ENCODE results near the gene ADAM17. TPM values are rescaled to one million over a fixed set of nuclear protein-coding genes. Genes with fewer than 3 reads are reported as not detected.

ADAM17 gene
- total and polyA plus RNA-seq, 8 donors = 4.6 to 18.8 (median 7.4) TPM

DNA sequence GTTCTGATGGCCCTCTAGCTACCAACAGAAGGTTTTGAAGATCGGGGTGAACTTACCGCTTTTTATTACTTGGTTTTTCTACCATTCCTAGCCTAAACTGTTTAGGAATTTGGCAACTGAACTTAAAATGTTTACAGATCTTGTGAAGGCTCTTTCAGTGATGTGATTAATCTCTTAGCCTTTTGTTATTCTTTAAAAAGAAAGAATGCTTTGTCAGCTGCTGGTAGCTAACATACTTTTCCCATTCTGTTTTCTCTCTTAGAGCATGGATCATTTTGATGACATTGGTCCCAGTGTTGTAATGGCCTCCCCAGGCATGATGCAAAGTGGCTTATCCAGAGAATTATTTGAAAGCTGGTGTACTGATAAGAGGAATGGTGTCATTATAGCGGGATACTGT lies 114.1 kb downstream of the ADAM17 start:
- TF ChIP-seq, protein P1, sequence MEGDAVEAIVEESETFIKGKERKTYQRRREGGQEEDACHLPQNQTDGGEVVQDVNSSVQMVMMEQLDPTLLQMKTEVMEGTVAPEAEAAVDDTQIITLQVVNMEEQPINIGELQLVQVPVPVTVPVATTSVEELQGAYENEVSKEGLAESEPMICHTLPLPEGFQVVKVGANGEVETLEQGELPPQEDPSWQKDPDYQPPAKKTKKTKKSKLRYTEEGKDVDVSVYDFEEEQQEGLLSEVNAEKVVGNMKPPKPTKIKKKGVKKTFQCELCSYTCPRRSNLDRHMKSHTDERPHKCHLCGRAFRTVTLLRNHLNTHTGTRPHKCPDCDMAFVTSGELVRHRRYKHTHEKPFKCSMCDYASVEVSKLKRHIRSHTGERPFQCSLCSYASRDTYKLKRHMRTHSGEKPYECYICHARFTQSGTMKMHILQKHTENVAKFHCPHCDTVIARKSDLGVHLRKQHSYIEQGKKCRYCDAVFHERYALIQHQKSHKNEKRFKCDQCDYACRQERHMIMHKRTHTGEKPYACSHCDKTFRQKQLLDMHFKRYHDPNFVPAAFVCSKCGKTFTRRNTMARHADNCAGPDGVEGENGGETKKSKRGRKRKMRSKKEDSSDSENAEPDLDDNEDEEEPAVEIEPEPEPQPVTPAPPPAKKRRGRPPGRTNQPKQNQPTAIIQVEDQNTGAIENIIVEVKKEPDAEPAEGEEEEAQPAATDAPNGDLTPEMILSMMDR (IDR thresholded peaks at IDR 0.05) = no peak
- H3K4me1 ChIP-seq = no peaks in the 10 kb centered on the region
- no peaks in the 10 kb centered on the region for H3K27me3 ChIP-seq
- no peak for FAIRE-seq
- no peak overlapping the region for H3K27ac ChIP-seq
- intact Hi-C loops (cut with DNase I) = no loop called here
- no peaks in the 10 kb centered on the region for H3K9me3 ChIP-seq
- no peak overlapping the region for H3K4me3 ChIP-seq
- DNase-seq = no peak
- ATAC-seq = no peak
- 36 to 50% methylated on average over 3 of the region's 3 CpGs for WGBS, 2 donors
- H3K36me3 ChIP-seq = peaks cover 5 to 46% (median 6%) of the 10 kb centered on the region in 3 donors

GRCh38 chr2:9440058-9440727 lies 115.4 kb downstream of the ADAM17 start:
- FAIRE-seq = no peak
- peaks cover 5 to 44% (median 6%) of the 10 kb centered on the region in 3 donors for H3K36me3 ChIP-seq

GRCh38 chr2:9439536-9439935 lies 116.1 kb downstream of the ADAM17 start:
- intact Hi-C loops (cut with DNase I) = no loop called here
- FAIRE-seq = no peak
- WGBS, 2 donors = 94 to 97% methylated on average over 1 of the region's 1 CpG
- no peak overlapping the region for H3K4me3 ChIP-seq
- no peaks in the 10 kb centered on the region for H3K9me3 ChIP-seq
- no peaks in the 10 kb centered on the region for H3K4me1 ChIP-seq
- H3K27me3 ChIP-seq = no peaks in the 10 kb centered on the region
- TF ChIP-seq, protein P1 (IDR thresholded peaks at IDR 0.05) = no peak
- ATAC-seq = no peak
- peaks cover 5 to 39% (median 6%) of the 10 kb centered on the region in 3 donors for H3K36me3 ChIP-seq
- H3K27ac ChIP-seq = no peak overlapping the region
- no peak for DNase-seq

More at GRCh38 chr2:9440058-9440727, 115.4 kb downstream of the ADAM17 start:
- Histone ChIP-seq H3K4me1 (no peaks in the 10 kb centered on the region), H3K27me3 (no peaks in the 10 kb centered on the region), H3K4me3 (no peak overlapping the region), H3K9me3 (no peaks in the 10 kb centered on the region), H3K27ac (no peak overlapping the region)
- ATAC-seq (no peak), DNase-seq (no peak)
- whole genome bisulfite sequencing, 2 donors = 85 to 86% methylated on average over 1 of the region's 1 CpG
- TF ChIP-seq, protein P1 (IDR thresholded peaks at IDR 0.05) = no peak
- intact Hi-C loops (cut with DNase I) = no loop called here

Other genes starting within 250 kb of the ADAM17 start
- gene ITGB1BP1, start 132.3 kb downstream of the ADAM17 start, total RNA-seq = 10 to 100 TPM; 10.8 to 30.6 (median 18.9) TPM
- 10 to 100 TPM; 27.2 to 55.4 TPM for gene ITGB1BP1, start 132.3 kb downstream of the ADAM17 start, polyA plus RNA-seq
- 10 to 100 TPM in 4 of 6 donors, 1 to 10 TPM in 2; 7.0 to 13.2 (median 11.6) TPM for gene CPSF3, start 132.2 kb downstream of the ADAM17 start, total RNA-seq
- gene CPSF3, start 132.2 kb downstream of the ADAM17 start, polyA plus RNA-seq = 10 to 100 TPM in 1 of 2 donors, 1 to 10 TPM in 1; 5.7 to 10.6 TPM
- 10 to 100 TPM; 12.2 to 22.7 (median 16.1) TPM for gene IAH1, start 81.3 kb downstream of the ADAM17 start, total RNA-seq
- gene IAH1, start 81.3 kb downstream of the ADAM17 start, polyA plus RNA-seq = 10 to 100 TPM; 33.4 to 37.7 TPM
- gene YWHAQ, start 75.2 kb upstream of the ADAM17 start, total RNA-seq = 100 to 1,000 TPM; 127 to 170 (median 161) TPM
- 100 to 1,000 TPM in 1 of 2 donors, 10 to 100 TPM in 1; 70.1 to 131 TPM for gene YWHAQ, start 75.2 kb upstream of the ADAM17 start, polyA plus RNA-seq

All from pancreas (tissue), 10 donors.